CD4-positive, CD25-positive, alpha-beta regulatory T cell (primary cell): ENCODE data around the gene NOX3. TPM values are rescaled to one million over a fixed set of nuclear protein-coding genes. Genes with fewer than 3 reads are reported as not detected.

Source experiments
- ATAC-seq, 2 donors: fragments of 150-1000 bp; cut with Tn5 transposase; one replicate each; pipeline ENCODE4 v1.10.0; 2021; ENCODE audit warnings: low read depth in 2 of 2, moderate number of reproducible peaks in 2 of 2, moderate library complexity in 1 of 2
- DNase-seq, 3 donors: peaks; one replicate each; pipeline versions ENCODE4 v3.0.0 to v3.0.0-alpha.2; 2012 to 2022; ENCODE audit warnings: mixed read lengths in 1 of 3
- H3K27ac ChIP-seq: one replicate; pipeline ENCODE4 v1.7.0; 2013; ENCODE audit warnings: mild to moderate bottlenecking, low read length; ENCODE audit not compliant: insufficient read depth, poor library complexity, severe bottlenecking
- H3K27me3 ChIP-seq: one replicate; pipeline ENCODE4 v1.7.0; 2013; ENCODE audit warnings: low read length; ENCODE audit not compliant: control insufficient read depth, insufficient read depth
- H3K36me3 ChIP-seq: one replicate; pipeline ENCODE4 v1.7.0; 2013; ENCODE audit warnings: mild to moderate bottlenecking, low read length, moderate library complexity; ENCODE audit not compliant: control insufficient read depth, insufficient read depth
- H3K4me1 ChIP-seq: 2 replicates; pipeline ENCODE4 v1.7.0; 2013; ENCODE audit warnings: mild to moderate bottlenecking, low read length; ENCODE audit not compliant: insufficient read depth, control insufficient read depth, poor library complexity, severe bottlenecking
- H3K4me3 ChIP-seq: one replicate; pipeline ENCODE4 v1.7.0; 2013; ENCODE audit warnings: low read depth, mild to moderate bottlenecking, low read length, moderate library complexity
- H3K9me3 ChIP-seq, 2 experiments: 1 replicate in 1 of 2; 2 replicates in 1 of 2; pipeline ENCODE4 v1.7.0; 2013; ENCODE audit warnings: low read length in 2 of 2, mild to moderate bottlenecking in 1 of 2, moderate library complexity in 1 of 2; ENCODE audit not compliant: control insufficient read depth in 2 of 2
- H3K27ac Mint-ChIP-seq, 3 donors: one replicate each; pipeline ENCODE4 v1.8.0; 2020 to 2022; ENCODE audit warnings: mild to moderate bottlenecking in 3 of 3, mixed read lengths in 3 of 3, moderate library complexity in 2 of 3
- H3K27me3 Mint-ChIP-seq: one replicate; pipeline ENCODE4 v1.8.0; 2022; ENCODE audit warnings: mild to moderate bottlenecking, mixed read lengths
- H3K36me3 Mint-ChIP-seq: one replicate; pipeline ENCODE4 v1.8.0; 2020; ENCODE audit warnings: mixed read lengths
- H3K4me1 Mint-ChIP-seq, 4 donors: one replicate each; pipeline ENCODE4 v1.8.0; 2020 to 2022; ENCODE audit warnings: mixed read lengths in 4 of 4, mild to moderate bottlenecking in 1 of 4
- H3K4me3 Mint-ChIP-seq, 4 donors: one replicate each; pipeline ENCODE4 v1.8.0; 2020 to 2022; ENCODE audit warnings: mild to moderate bottlenecking in 4 of 4, mixed read lengths in 4 of 4, moderate library complexity in 3 of 4
- H3K9me3 Mint-ChIP-seq, 7 donors: one replicate each; pipeline ENCODE4 v1.8.0; 2020 to 2022; ENCODE audit warnings: mixed read lengths in 7 of 7, mild to moderate bottlenecking in 3 of 7, moderate library complexity in 2 of 7
- polyA plus RNA-seq, 4 donors: library from polyadenylated mRNA; unstranded; fragments of 300-500 nt; fragmentation: Illumina TruSeq; gene quantifications; one replicate each; pipeline ENCODE4 v1.2.3, GENCODE V29; 2021
- total RNA-seq: library from RNA; stranded (reverse); gene quantifications from one replicate; pipeline ENCODE4 v1.2.3, GENCODE V29; 2022

The NOX3 gene
- total and polyA plus RNA-seq, 5 donors from 2014 or later, result not detected

- no peaks in the 10 kb centered on the region for H3K36me3 ChIP-seq
- Mint-ChIP-seq H3K27me3 (no peaks in the 10 kb centered on the region), H3K4me3 (no peak overlapping the region), H3K27ac (no peak overlapping the region), H3K36me3 (no peaks in the 10 kb centered on the region), H3K4me1 (no peaks in the 10 kb centered on the region), H3K9me3 (no peaks in the 10 kb centered on the region)
- DNase-seq, result no peak
- no peaks in the 10 kb centered on the region for H3K9me3 ChIP-seq
- no peak for ATAC-seq
- no peak overlapping the region for H3K4me3 ChIP-seq
- H3K27me3 ChIP-seq, result no peaks in the 10 kb centered on the region
- H3K27ac ChIP-seq, result no peak overlapping the region
- no peaks in the 10 kb centered on the region for H3K4me1 ChIP-seq
These were observed 50.7 kb downstream of the NOX3 start for GRCh38 chr6:155404937-155405336.

GRCh38 chr6:155402656-155403304 lies 52.9 kb downstream of the NOX3 start:
- Mint-ChIP-seq H3K9me3 (no peaks in the 10 kb centered on the region), H3K27ac (no peak overlapping the region), H3K4me3 (no peak overlapping the region), H3K27me3 (no peaks in the 10 kb centered on the region), H3K4me1 (no peaks in the 10 kb centered on the region), H3K36me3 (no peaks in the 10 kb centered on the region)
- Histone ChIP-seq H3K27me3 (no peaks in the 10 kb centered on the region), H3K36me3 (no peaks in the 10 kb centered on the region), H3K4me1 (no peaks in the 10 kb centered on the region), H3K27ac (no peak overlapping the region), H3K4me3 (no peak overlapping the region), H3K9me3 (no peaks in the 10 kb centered on the region)
- ATAC-seq (no peak), DNase-seq (no peak)

DNA sequence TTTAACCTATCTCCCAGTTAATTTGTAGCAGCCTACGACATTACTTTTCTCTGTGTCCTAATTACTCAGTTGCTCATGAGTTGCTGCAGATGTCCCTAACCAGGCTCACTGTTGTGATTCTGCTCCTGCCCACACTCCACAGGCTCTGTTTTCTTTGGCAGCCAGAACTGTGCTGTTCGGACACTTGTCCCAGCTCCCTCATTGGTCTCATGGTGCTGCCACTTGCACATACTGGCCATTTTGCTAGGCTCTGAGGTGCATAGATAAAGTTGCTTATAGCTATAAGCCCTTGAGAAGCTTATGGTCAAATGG lies 55.0 kb downstream of the NOX3 start:
- no peaks in the 10 kb centered on the region for H3K4me1 ChIP-seq
- H3K4me3 ChIP-seq, result no peak overlapping the region
- no peaks in the 10 kb centered on the region for H3K36me3 ChIP-seq
- H3K4me1 Mint-ChIP-seq, result no peaks in the 10 kb centered on the region
- H3K9me3 ChIP-seq, result no peaks in the 10 kb centered on the region
- no peak overlapping the region for H3K27ac ChIP-seq
- ATAC-seq (no peak), DNase-seq (no peak)
- H3K27me3 ChIP-seq, result no peaks in the 10 kb centered on the region
- H3K4me3 Mint-ChIP-seq, result no peak overlapping the region
- no peaks in the 10 kb centered on the region for H3K27me3 Mint-ChIP-seq
- no peaks in the 10 kb centered on the region for H3K36me3 Mint-ChIP-seq
- peaks cover 0 to 3% (median 0%) of the 10 kb centered on the region in 7 donors for H3K9me3 Mint-ChIP-seq
- H3K27ac Mint-ChIP-seq, result no peak overlapping the region

DNA sequence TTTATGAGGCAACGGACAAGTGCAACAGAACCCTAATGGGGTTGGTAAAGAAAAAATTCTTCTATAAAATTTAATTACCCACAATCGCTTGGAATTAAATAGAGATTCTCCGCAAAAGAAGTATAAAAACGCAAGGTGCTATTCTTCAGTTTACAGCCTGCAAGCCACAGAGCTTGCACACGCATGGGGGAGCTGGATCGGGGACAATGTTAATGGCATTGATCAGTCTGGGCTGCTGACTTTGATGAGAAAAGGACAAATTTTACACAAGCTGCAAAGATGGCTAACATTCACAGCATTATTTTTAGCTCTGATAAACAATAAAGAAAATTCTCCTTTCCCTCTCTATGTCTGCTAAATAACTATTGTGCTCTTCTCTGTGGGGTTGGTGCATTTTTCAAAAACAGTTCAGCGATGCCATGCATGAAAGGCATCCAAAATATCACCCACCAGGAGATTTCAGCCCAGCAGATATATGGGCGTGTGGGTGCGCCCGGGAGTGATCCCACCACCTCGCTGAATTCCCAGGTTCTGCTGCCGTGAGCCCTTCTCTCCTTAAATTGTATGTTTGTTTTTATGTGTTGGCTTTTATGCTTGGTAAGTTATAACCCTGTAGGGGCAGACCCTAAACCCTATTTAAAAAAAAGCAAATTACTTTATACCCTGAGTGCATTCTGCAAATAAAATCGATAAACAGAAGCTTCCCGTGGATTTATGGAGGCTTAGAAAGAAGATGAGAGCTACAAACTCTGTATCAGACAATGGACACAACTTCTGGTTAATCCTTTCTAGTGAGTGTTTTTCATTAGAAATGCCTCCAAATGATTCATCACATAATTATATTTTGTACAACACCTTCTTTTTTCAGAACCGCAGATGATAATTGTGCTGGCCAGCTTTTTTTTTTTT lies 55.6 kb downstream of the NOX3 start:
- Mint-ChIP-seq H3K27me3 (no peaks in the 10 kb centered on the region), H3K4me1 (no peaks in the 10 kb centered on the region), H3K4me3 (no peak overlapping the region), H3K36me3 (no peaks in the 10 kb centered on the region), H3K9me3 (peaks cover 0 to 5% (median 0%) of the 10 kb centered on the region in 7 donors), H3K27ac (no peak overlapping the region)
- DNase-seq (no peak), ATAC-seq (no peak)
- no peak overlapping the region for H3K27ac ChIP-seq
- no peaks in the 10 kb centered on the region for H3K36me3 ChIP-seq
- H3K27me3 ChIP-seq, result no peaks in the 10 kb centered on the region
- no peaks in the 10 kb centered on the region for H3K9me3 ChIP-seq
- H3K4me3 ChIP-seq, result no peak overlapping the region
- no peaks in the 10 kb centered on the region for H3K4me1 ChIP-seq

DNA sequence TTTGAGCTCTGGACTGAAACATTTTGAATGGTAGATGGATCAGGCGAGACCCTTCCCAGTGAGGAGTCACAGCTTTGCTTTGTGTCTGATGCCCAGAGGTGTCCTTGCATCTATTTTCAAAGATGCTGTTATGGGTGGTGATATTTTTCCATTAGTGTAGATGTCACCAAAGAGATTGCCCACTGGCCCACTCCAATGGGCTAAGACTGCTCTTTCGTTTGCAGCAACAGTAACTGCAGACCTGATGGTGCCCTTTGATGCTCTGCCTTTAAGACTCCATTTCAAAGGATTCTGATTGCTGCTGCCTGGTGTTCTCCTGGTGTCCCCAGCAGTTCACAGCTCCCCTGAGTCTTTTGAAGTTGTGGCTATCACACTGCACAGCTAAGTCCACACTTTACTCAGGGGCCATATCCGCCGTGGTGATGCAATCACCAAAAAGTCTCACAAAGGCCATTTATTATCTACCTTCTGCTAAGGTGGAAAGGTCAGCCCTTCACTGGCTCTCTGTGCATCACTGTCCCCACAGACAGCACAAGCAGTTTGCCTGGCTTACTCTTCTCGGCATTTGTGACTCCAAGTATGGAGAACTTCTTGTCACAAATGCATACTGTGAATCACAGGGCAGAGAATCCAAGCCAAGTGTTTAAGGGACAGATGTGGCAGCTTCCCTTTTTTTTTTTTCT lies 56.4 kb downstream of the NOX3 start:
- H3K9me3 ChIP-seq, result no peaks in the 10 kb centered on the region
- Mint-ChIP-seq H3K27me3 (peaks cover 3% of the 10 kb centered on the region), H3K4me1 (no peaks in the 10 kb centered on the region), H3K9me3 (peaks cover 0 to 5% (median 0%) of the 10 kb centered on the region in 7 donors), H3K36me3 (no peaks in the 10 kb centered on the region), H3K4me3 (no peak overlapping the region), H3K27ac (no peak overlapping the region)
- DNase-seq (no peak), ATAC-seq (no peak)
- no peaks in the 10 kb centered on the region for H3K27me3 ChIP-seq
- H3K27ac ChIP-seq, result no peak overlapping the region
- no peaks in the 10 kb centered on the region for H3K36me3 ChIP-seq
- no peak overlapping the region for H3K4me3 ChIP-seq
- no peaks in the 10 kb centered on the region for H3K4me1 ChIP-seq

DNA sequence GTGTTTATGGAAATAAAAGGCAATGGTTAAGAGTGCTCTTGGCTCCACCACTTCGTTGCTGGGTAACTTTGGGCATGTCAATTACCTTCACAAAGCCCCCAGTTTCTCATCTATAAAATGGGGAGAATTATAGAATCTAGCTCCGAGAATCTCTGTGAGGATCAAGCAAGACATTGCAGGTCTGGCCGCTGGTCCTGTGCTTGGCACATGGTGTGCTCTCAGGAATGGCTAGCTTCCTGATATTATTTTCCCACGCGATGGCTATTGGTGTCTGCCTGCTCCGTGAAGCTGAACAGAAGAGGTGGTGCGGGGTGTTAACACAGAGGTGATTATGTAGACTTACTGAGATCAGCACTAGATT lies 57.0 kb downstream of the NOX3 start:
- H3K9me3 ChIP-seq, result no peaks in the 10 kb centered on the region
- H3K4me3 ChIP-seq, result no peak overlapping the region
- ATAC-seq (no peak), DNase-seq (no peak)
- no peak overlapping the region for H3K27ac ChIP-seq
- Mint-ChIP-seq H3K4me3 (no peak overlapping the region), H3K36me3 (no peaks in the 10 kb centered on the region), H3K27me3 (peaks cover 8% of the 10 kb centered on the region), H3K27ac (no peak overlapping the region), H3K4me1 (no peaks in the 10 kb centered on the region), H3K9me3 (peaks cover 0 to 5% (median 0%) of the 10 kb centered on the region in 7 donors)
- no peaks in the 10 kb centered on the region for H3K4me1 ChIP-seq
- H3K36me3 ChIP-seq, result no peaks in the 10 kb centered on the region
- H3K27me3 ChIP-seq, result no peaks in the 10 kb centered on the region

DNA sequence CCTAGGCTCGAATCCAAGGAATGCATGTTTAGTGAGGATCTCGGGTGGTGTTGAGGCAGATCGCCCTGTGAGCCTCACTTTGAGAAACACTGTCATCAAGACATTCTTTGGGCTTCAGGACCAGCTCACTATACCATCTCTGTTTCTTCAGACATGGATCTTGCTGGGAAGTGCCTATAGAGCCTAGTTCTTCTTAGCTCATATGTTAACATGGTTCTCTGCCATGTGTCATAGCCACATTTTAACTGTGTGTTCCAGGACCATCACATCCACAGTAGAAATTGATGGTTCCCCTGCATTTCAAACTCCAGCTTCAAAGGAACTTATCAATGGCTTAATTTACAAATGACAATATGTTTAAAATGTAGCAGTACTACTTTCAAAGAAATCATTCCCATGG lies 57.4 kb downstream of the NOX3 start:
- Mint-ChIP-seq H3K4me1 (no peaks in the 10 kb centered on the region), H3K36me3 (no peaks in the 10 kb centered on the region), H3K9me3 (peaks cover 0 to 5% (median 0%) of the 10 kb centered on the region in 7 donors), H3K4me3 (no peak overlapping the region), H3K27me3 (peaks cover 10% of the 10 kb centered on the region), H3K27ac (no peak overlapping the region)
- H3K27ac ChIP-seq, result no peak overlapping the region
- no peak for ATAC-seq
- H3K27me3 ChIP-seq, result no peaks in the 10 kb centered on the region
- no peak overlapping the region for H3K4me3 ChIP-seq
- no peaks in the 10 kb centered on the region for H3K4me1 ChIP-seq
- DNase-seq, result no peak
- no peaks in the 10 kb centered on the region for H3K36me3 ChIP-seq
- no peaks in the 10 kb centered on the region for H3K9me3 ChIP-seq
